Measurements from ENCODE around the gene C17orf114.

The C17orf114 gene

DNA sequence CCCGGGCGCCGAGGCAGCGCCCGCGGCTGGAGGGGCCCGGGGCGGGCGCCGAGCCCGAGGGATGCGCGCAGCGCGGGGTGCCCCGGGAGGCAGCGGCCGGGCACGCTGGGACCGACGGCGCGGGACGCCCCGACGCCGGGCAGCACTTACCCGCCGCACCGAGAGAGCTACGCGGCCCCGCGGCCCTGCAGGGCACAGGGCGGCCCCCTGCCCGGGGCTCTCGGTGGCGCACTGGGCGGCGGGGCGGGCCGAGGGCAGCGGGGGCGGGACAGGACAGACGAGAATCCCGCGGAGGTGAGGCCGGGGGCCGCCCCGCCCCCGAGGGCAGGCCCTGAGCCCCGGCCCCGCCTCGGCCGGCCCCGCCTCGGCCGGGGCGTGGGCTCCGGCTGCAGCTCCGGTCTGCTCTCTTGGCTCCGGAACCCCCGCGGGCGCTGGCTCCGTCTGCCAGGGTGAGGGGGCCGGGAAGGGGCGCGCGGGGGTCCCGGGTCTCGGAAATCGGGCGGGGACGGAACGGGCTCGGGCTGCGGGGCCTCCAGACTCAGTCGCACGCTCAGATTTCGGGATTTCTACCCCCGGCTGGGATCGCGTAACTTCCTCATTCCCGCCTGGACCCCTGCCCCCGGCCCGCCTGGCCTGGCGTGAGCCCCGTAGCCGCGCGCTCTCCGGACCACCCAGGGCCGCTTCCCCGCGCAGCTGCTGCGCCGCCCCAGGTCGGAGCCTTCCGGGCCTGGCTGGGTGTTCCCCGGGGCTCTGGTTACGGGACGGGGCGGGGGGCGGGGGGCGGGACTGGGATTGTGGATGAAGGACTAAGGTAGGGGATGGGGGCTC, 4.9 kb upstream of the C17orf114 start, which contains the start of gene PLD2:
Gene PLD2 (plus strand): TSS at position 376 of the 828 bp plus-strand sequence. CDS start 621 bp downstream, outside the sequence.
- TF ChIP-seq, protein P1, sequence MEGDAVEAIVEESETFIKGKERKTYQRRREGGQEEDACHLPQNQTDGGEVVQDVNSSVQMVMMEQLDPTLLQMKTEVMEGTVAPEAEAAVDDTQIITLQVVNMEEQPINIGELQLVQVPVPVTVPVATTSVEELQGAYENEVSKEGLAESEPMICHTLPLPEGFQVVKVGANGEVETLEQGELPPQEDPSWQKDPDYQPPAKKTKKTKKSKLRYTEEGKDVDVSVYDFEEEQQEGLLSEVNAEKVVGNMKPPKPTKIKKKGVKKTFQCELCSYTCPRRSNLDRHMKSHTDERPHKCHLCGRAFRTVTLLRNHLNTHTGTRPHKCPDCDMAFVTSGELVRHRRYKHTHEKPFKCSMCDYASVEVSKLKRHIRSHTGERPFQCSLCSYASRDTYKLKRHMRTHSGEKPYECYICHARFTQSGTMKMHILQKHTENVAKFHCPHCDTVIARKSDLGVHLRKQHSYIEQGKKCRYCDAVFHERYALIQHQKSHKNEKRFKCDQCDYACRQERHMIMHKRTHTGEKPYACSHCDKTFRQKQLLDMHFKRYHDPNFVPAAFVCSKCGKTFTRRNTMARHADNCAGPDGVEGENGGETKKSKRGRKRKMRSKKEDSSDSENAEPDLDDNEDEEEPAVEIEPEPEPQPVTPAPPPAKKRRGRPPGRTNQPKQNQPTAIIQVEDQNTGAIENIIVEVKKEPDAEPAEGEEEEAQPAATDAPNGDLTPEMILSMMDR (IDR thresholded peaks at IDR 0.05; ENCODE audit: low read depth, low read length), result no peak
- Histone ChIP-seq H3K27ac (ENCODE audit: low read depth, low read length) (no peak within 1 kb of the TSS), H3K9me3 (ENCODE audit: control insufficient read depth, insufficient read depth, low read length) (no peaks in the 10 kb centered on the region; the same call in 1 of the 2 replicates), H3K4me3 (ENCODE audit: low read depth, low read length) (peak within 1 kb of the TSS; percentile 74), H3K27me3 (ENCODE audit: control insufficient read depth, insufficient read depth, low read length) (no peaks in the 10 kb centered on the region)
- no peak for DNase-seq (ENCODE audit: low read depth, low spot score)
- ChIA-PET POLR2A (interaction anchor here (0.5 to 2.8 kb wide), 7 partner anchors 11 to 120 kb away, joined by 3 to 18 read pairs (median 5); partner anchors contain the start of genes ARRB2 and PSMB6), CTCF (interaction anchor here (1.1 to 2.3 kb wide), 2 partner anchors 17 to 82 kb away, joined by 3 to 9 read pairs; no protein-coding TSS in a partner anchor)

DNA sequence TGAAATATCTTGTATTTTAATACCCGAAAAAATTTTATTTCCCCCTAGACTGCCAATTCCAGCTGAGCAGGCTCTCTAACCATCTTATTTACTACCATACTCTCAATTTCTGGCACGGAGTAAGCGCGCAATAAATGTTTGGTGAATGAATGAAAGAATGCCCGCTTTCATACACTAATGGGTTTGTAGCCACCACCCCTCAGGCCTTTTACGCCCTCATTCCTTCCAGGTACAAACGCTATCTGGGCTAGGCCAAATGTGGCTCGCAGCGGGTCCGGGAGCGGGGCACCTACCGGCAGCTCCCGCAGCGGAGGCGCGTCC, 4.3 kb upstream of the C17orf114 start:
- CTCF ChIA-PET, result interaction anchor here (2.3 kb wide), 1 partner anchor 16 kb away, joined by 9 read pairs; no protein-coding TSS in a partner anchor
- no peak for DNase-seq (ENCODE audit: low read depth, low spot score)

DNA sequence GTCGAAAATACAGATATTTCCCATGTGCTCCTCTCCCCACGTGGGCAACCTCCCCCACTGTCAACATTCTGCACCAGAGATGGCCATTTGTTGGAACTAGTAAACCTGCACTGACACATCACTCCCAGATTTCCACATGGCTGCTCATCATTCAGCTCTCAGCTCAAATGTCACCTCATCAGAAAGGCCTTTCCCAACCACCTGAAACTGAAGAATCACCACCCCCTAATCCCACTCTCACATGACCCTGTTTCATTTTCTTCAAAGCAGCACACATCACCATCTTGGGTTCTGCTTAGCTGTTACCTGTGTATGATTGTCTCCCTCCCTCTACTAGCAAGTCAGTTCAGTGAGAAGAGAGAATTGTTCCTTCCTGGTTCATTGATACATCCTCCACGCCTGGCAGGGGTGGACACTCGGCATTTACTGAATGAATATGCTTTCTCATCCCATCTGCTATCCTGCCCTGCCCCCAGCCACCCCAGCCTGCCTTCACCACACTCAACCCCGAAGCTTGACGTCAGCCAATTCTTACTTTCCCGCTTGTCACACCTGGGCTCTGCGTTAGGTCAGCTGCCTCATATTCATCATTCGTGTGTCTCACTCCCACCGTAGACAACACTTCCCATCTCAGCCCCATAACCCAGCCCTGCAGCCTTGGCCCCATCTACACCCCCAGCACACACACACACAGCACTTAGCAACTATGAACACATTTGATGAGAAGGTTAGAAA, 1.5 kb downstream of the C17orf114 start:
- TF ChIP-seq, protein P1 (IDR thresholded peaks at IDR 0.05; ENCODE audit: low read depth, low read length), result no peak
- CTCF ChIA-PET, result no interaction called here
- POLR2A ChIA-PET, result no interaction called here
- Histone ChIP-seq H3K9me3 (ENCODE audit: control insufficient read depth, insufficient read depth, low read length) (no peaks in the 10 kb centered on the region), H3K27me3 (ENCODE audit: control insufficient read depth, insufficient read depth, low read length) (no peaks in the 10 kb centered on the region), H3K27ac (ENCODE audit: low read depth, low read length) (no peak overlapping the region), H3K4me3 (ENCODE audit: low read depth, low read length) (no peak overlapping the region)
- DNase-seq (ENCODE audit: low read depth, low spot score), result no peak

More for the DNA sequence above, 4.3 kb upstream of the C17orf114 start:
- POLR2A ChIA-PET, result interaction anchor here (0.5 to 2.8 kb wide), 7 partner anchors 10 to 120 kb away, joined by 3 to 18 read pairs (median 5); partner anchors contain the start of genes ARRB2 and PSMB6
- Histone ChIP-seq H3K27ac (ENCODE audit: low read depth, low read length) (no peak overlapping the region), H3K27me3 (ENCODE audit: control insufficient read depth, insufficient read depth, low read length) (no peaks in the 10 kb centered on the region), H3K4me3 (ENCODE audit: low read depth, low read length) (peak overlapping the region; percentile 71), H3K9me3 (ENCODE audit: control insufficient read depth, insufficient read depth, low read length) (no peaks in the 10 kb centered on the region; the same call in 1 of the 2 replicates)
- TF ChIP-seq, protein P1 (IDR thresholded peaks at IDR 0.05; ENCODE audit: low read depth, low read length), result no peak

DNA sequence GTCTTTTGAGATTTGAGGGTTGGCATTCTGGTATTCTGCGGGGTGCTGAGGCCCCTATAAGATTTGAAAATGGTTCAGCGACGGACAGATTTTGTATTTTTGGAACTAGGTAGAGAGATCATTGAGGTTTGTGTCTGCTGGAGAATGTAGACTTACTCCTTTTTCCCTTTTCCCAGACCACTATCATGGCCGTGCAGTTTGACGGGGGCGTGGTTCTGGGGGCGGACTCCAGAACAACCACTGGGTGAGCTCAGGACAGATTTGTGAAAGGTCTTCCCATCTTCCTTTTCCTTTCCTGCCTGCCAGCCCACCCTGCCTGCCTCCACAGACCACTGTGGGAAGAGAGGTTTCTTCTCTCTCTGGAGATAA, 5.6 kb downstream of the C17orf114 start:
- H3K9me3 ChIP-seq (ENCODE audit: control insufficient read depth, insufficient read depth, low read length), result no peaks in the 10 kb centered on the region; the same call in 1 of the 2 replicates
- ChIA-PET CTCF (interaction anchor here (0.7 to 1.2 kb wide), 2 partner anchors 35 to 107 kb away, joined by 3 read pairs; partner anchors contain the start of gene CHRNE), POLR2A (interaction anchor here (0.7 to 1.7 kb wide), 7 partner anchors 9 to 144 kb away, joined by 3 to 18 read pairs (median 4); partner anchors contain the start of genes ARRB2, PLD2, RNF167 and SLC25A11)
- no peaks in the 10 kb centered on the region for H3K27me3 ChIP-seq (ENCODE audit: control insufficient read depth, insufficient read depth, low read length)
- peak overlapping the region; percentile 31 for H3K27ac ChIP-seq (ENCODE audit: low read depth, low read length)
- TF ChIP-seq, protein P1 (IDR thresholded peaks at IDR 0.05; ENCODE audit: low read depth, low read length), result no peak
- H3K4me3 ChIP-seq (ENCODE audit: low read depth, low read length), result peak overlapping the region; percentile 100
- no peak for DNase-seq (ENCODE audit: low read depth, low spot score)

Measured in AG04450 (cell line).